Neural crest cell (in vitro differentiated cells): ENCODE data around the gene ZBP1. TPM values are rescaled to one million over a fixed set of nuclear protein-coding genes. Genes with fewer than 3 reads are reported as not detected.

Experiments
- DNase-seq: peaks from one replicate; pipeline ENCODE4 v3.0.0; 2021; ENCODE audit warnings: low read depth, mixed read lengths, low spot score
- H3K27ac Mint-ChIP-seq: one replicate; pipeline ENCODE4 v1.8.0; 2021; ENCODE audit warnings: mild to moderate bottlenecking, mixed read lengths; ENCODE audit not compliant: unreplicated experiment
- H3K27me3 Mint-ChIP-seq: 2 replicates; pipeline ENCODE4 v1.8.0; 2021; ENCODE audit warnings: low read depth, mild to moderate bottlenecking, mixed read lengths
- H3K36me3 Mint-ChIP-seq: 2 replicates; pipeline ENCODE4 v1.8.0; 2021; ENCODE audit warnings: low read depth, mild to moderate bottlenecking, mixed read lengths
- H3K4me1 Mint-ChIP-seq: 2 replicates; pipeline ENCODE4 v1.8.0; 2021; ENCODE audit warnings: mixed read lengths
- H3K4me3 Mint-ChIP-seq: one replicate; pipeline ENCODE4 v1.8.0; 2021; ENCODE audit warnings: mild to moderate bottlenecking, mixed read lengths
- H3K9me3 Mint-ChIP-seq: 2 replicates; pipeline ENCODE4 v1.8.0; 2021; ENCODE audit warnings: mixed read lengths
- total RNA-seq: library from RNA; stranded (reverse); gene quantifications from 2 replicates; pipeline ENCODE4 v1.2.1, GENCODE V29; 2021
- TF ChIP-seq, protein P1 (sequence below): fragments of 200-600 bp; sonication (generic); conservative IDR thresholded peaks from 2 replicates; pipeline ENCODE4 v1.5.0; 2021; ENCODE audit warnings: antibody characterized with exemption, mild to moderate bottlenecking

The ZBP1 gene
- total RNA-seq, 1 donor from 2014 or later, result not detected

DNA sequence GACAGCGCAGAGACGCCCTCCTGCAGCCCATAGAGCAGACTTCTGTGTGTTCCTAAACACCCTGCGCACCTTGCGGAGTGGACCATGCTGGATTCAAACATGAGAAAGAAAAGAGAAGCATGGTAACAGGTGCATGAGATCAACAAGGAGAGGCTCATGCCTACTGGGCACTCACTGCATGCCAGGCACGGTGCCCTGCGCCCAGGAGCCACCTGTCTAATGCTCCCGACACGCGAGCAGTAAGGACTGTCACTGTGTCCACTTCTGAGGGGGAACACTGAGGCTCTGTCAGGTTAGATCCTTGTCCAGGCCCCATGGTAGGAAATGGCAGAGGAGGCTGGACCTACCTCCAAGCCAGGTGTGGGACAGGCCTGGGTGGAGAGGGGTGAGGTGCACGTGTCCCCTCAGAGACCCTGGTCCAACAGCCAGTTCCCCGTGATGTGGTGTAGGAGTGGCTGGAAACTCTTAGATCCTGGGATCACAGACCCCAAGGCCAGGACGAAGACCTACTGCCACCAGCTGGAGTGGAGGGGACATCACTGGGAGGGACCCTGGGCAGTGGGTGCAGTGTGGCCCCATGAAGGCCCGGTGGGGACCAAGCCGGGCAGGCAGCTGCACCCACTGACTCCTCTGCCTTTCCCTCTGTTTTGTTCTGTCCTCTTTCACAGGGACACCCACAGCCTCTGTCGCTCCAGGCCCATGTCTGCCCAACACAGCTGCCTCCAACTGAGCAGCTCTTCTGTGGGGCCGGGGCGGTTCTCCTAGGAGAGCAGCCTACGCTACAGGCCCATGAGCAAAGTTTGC is 29.5 kb downstream of the ZBP1 start:
- no peaks in the 10 kb centered on the region for H3K9me3 Mint-ChIP-seq
- H3K27ac Mint-ChIP-seq, result no peak overlapping the region
- no peak overlapping the region for H3K4me3 Mint-ChIP-seq
- peaks cover 7% of the 10 kb centered on the region for H3K4me1 Mint-ChIP-seq
- TF ChIP-seq, protein P1, sequence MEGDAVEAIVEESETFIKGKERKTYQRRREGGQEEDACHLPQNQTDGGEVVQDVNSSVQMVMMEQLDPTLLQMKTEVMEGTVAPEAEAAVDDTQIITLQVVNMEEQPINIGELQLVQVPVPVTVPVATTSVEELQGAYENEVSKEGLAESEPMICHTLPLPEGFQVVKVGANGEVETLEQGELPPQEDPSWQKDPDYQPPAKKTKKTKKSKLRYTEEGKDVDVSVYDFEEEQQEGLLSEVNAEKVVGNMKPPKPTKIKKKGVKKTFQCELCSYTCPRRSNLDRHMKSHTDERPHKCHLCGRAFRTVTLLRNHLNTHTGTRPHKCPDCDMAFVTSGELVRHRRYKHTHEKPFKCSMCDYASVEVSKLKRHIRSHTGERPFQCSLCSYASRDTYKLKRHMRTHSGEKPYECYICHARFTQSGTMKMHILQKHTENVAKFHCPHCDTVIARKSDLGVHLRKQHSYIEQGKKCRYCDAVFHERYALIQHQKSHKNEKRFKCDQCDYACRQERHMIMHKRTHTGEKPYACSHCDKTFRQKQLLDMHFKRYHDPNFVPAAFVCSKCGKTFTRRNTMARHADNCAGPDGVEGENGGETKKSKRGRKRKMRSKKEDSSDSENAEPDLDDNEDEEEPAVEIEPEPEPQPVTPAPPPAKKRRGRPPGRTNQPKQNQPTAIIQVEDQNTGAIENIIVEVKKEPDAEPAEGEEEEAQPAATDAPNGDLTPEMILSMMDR, result no peak
- no peaks in the 10 kb centered on the region for H3K27me3 Mint-ChIP-seq
- no peaks in the 10 kb centered on the region for H3K36me3 Mint-ChIP-seq
- DNase-seq, result no peak

- Mint-ChIP-seq H3K4me1 (peaks cover 7% of the 10 kb centered on the region), H3K27me3 (peaks cover 5% of the 10 kb centered on the region), H3K36me3 (no peaks in the 10 kb centered on the region), H3K9me3 (no peaks in the 10 kb centered on the region), H3K27ac (no peak overlapping the region), H3K4me3 (no peak overlapping the region)
- TF ChIP-seq, protein P1, result no peak
- no peak for DNase-seq
Observed at GRCh38 chr20:57589728-57590484, 30.3 kb downstream of the ZBP1 start.

DNA sequence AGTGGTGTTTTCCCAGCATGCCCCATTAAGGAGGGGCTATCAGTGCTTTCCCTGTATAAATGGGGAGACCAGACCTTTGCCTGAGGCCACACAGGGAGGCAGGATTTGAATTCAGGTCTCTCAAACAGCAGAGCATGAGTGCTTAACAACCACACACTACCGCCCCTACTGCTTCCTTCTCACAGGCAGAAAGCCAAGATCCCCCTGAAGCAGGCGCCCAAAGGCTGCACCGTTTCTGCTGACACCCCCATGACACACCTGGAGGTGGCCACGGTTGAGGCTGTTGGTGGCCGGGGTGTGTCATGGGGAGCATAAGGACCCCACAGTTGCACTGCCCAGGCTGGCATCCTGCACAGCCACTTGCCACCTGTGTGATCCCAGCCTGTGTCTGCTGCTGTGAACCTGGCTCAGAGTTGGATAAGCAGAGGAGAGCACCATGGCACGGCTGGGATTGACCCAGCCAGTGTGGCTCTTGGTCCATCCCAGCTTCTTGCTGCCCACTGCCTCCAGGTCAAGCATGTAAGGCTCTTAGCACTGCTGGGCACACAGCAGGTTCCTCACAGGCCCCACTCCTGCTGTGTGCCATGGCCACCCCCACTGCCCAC is 31.0 kb downstream of the ZBP1 start:
- H3K4me3 Mint-ChIP-seq, result no peak overlapping the region
- H3K9me3 Mint-ChIP-seq, result no peaks in the 10 kb centered on the region
- no peak overlapping the region for H3K27ac Mint-ChIP-seq
- peaks cover 10% of the 10 kb centered on the region for H3K27me3 Mint-ChIP-seq
- TF ChIP-seq, protein P1, result no peak
- DNase-seq, result no peak
- H3K4me1 Mint-ChIP-seq, result peaks cover 3% of the 10 kb centered on the region
- H3K36me3 Mint-ChIP-seq, result no peaks in the 10 kb centered on the region

DNA sequence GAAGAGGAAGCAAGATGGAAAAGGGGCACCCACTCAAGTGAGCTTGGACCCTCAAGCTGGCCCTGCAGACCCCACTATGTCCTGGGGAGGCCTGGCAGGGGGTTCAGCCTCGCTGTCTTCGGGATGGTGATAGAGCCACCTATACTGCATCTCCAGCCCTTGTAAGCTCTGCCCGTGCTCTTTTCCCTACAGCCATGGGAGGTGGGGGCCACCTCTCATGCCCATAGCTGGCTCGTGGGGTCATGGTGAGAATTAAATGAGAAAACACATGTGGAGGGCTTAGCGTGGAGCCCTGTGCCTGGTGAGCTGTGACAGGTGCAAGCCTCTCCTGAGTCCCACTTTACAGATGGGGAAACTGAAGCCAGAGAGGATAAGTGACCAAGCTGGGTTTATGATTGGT is 31.6 kb downstream of the ZBP1 start:
- no peak overlapping the region for H3K27ac Mint-ChIP-seq
- no peak overlapping the region for H3K4me3 Mint-ChIP-seq
- peaks cover 10% of the 10 kb centered on the region for H3K27me3 Mint-ChIP-seq
- no peak for DNase-seq
- H3K9me3 Mint-ChIP-seq, result no peaks in the 10 kb centered on the region
- TF ChIP-seq, protein P1, result no peak
- no peaks in the 10 kb centered on the region for H3K36me3 Mint-ChIP-seq
- peaks cover 1% of the 10 kb centered on the region for H3K4me1 Mint-ChIP-seq

DNA sequence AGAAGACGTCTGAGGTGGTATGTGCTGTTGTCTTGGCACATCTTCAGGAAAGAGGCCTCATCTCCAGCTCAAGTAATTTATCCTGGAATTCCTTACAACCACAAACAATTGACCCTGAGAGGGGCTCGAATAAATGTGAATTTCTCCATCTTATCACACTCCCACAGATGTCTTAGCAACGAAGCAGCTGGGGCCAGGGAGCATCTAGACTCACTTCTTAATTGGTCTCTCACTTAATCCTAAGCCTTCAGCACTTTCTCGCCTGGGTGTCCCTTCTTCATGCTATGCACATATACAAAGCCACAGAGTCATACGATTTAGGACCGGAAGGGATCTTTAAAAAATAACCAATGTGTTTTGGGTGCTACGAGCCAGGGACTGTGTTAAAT is 32.2 kb downstream of the ZBP1 start:
- peaks cover 3% of the 10 kb centered on the region for H3K4me1 Mint-ChIP-seq
- TF ChIP-seq, protein P1, result no peak
- no peaks in the 10 kb centered on the region for H3K9me3 Mint-ChIP-seq
- peaks cover 12% of the 10 kb centered on the region for H3K27me3 Mint-ChIP-seq
- no peak overlapping the region for H3K27ac Mint-ChIP-seq
- DNase-seq, result no peak
- no peaks in the 10 kb centered on the region for H3K36me3 Mint-ChIP-seq
- H3K4me3 Mint-ChIP-seq, result no peak overlapping the region
